ENCODE data around the gene G6PD. TPM values are rescaled to one million over a fixed set of nuclear protein-coding genes. Genes with fewer than 3 reads are reported as not detected.
A peak's percentile ranks its signal among the peaks of the same experiment; 100 is the strongest.

The G6PD gene
- total and polyA plus RNA-seq, 7 donors = 3.2 to 9.1 (median 6.7) TPM

- no peak for TF ChIP-seq CTCF (IDR thresholded peaks at IDR 0.05)
- H3K27ac ChIP-seq = no peak overlapping the region
- 88 to 94% (median 92%) methylated on average over 13 to 28 of the region's 28 CpGs for WGBS, 3 donors
- peaks cover 2 to 11% of the 10 kb centered on the region in 2 donors for H3K36me3 ChIP-seq (ENCODE audit: insufficient read depth in 1 of 2, low read depth in 1 of 2)
- no peak for ATAC-seq
- peak overlapping the region; percentile 74 for H3K4me3 ChIP-seq
- no peak for DNase-seq
- no peaks in the 10 kb centered on the region for H3K9me3 ChIP-seq
- intact Hi-C loops (cut with DNase I) = no loop called here
- peaks cover 10% of the 10 kb centered on the region for H3K4me1 ChIP-seq
- H3K27me3 ChIP-seq (ENCODE audit: insufficient read depth in 3 of 3, low read length in 2 of 3) = no peaks in the 10 kb centered on the region
Measured at GRCh38 chrX:154487518-154488290, 58.9 kb downstream of the G6PD start.

GRCh38 chrX:154486396-154487207 is 60.0 kb downstream of the G6PD start, which contains the start of gene UBL4A:
Gene UBL4A, minus strand, starts transcription at chrX:154486615. Its CDS starts 31 bp downstream, at chrX:154486584.
- H3K27ac ChIP-seq = peak within 1 kb of the TSS; percentile 89
- ATAC-seq = peak; percentile 18 to 30 (median 22)

GRCh38 chrX:154486052-154486395 is 60.6 kb downstream of the G6PD start:
- H3K4me3 ChIP-seq = peak overlapping the region; percentile 74
- H3K27me3 ChIP-seq (ENCODE audit: insufficient read depth in 3 of 3, low read length in 2 of 3) = no peaks in the 10 kb centered on the region
- 0 to 40% (median 1%) methylated on average over 18 to 35 of the region's 35 CpGs for WGBS, 3 donors
- ATAC-seq = peak in 2 of 4 donors; percentile 1 to 13
- DNase-seq = peak; percentile 54 to 75
- H3K36me3 ChIP-seq (ENCODE audit: insufficient read depth in 1 of 2, low read depth in 1 of 2) = peaks cover 2 to 11% of the 10 kb centered on the region in 2 donors
- peak overlapping the region; percentile 89 for H3K27ac ChIP-seq
- intact Hi-C loops (cut with DNase I) = no loop called here
- peaks cover 10% of the 10 kb centered on the region for H3K4me1 ChIP-seq
- no peaks in the 10 kb centered on the region for H3K9me3 ChIP-seq
- TF ChIP-seq CTCF (IDR thresholded peaks at IDR 0.05) = no peak

More at GRCh38 chrX:154486396-154487207, 60.0 kb downstream of the G6PD start, which contains the start of gene UBL4A:
- peaks cover 10% of the 10 kb centered on the region for H3K4me1 ChIP-seq
- peaks cover 2 to 11% of the 10 kb centered on the region in 2 donors for H3K36me3 ChIP-seq (ENCODE audit: insufficient read depth in 1 of 2, low read depth in 1 of 2)
- 0 to 36% (median 2%) methylated on average over 1 to 91 of the region's 95 CpGs for WGBS, 3 donors
- H3K4me3 ChIP-seq = peak within 1 kb of the TSS; percentile 74
- intact Hi-C loops (cut with DNase I) = no loop called here
- H3K9me3 ChIP-seq = no peaks in the 10 kb centered on the region
- no peak for TF ChIP-seq CTCF (IDR thresholded peaks at IDR 0.05)
- H3K27me3 ChIP-seq (ENCODE audit: insufficient read depth in 3 of 3, low read length in 2 of 3) = no peaks in the 10 kb centered on the region
- peak; percentile 68 to 72 for DNase-seq

- intact Hi-C loops (cut with DNase I) = no loop called here
- peak overlapping the region; percentile 89 for H3K27ac ChIP-seq
- H3K27me3 ChIP-seq (ENCODE audit: insufficient read depth in 3 of 3, low read length in 2 of 3) = no peaks in the 10 kb centered on the region
- H3K9me3 ChIP-seq = no peaks in the 10 kb centered on the region
- ATAC-seq (peak in 3 of 4 donors; percentile 12 to 34 (median 24)), DNase-seq (no peak)
- TF ChIP-seq CTCF (IDR thresholded peaks at IDR 0.05) = no peak
- WGBS, 3 donors = 20 to 55% (median 53%) methylated on average over 17 to 35 of the region's 35 CpGs
- peak overlapping the region; percentile 74 for H3K4me3 ChIP-seq
- H3K36me3 ChIP-seq (ENCODE audit: insufficient read depth in 1 of 2, low read depth in 1 of 2) = peaks cover 2 to 11% of the 10 kb centered on the region in 2 donors
- H3K4me1 ChIP-seq = peaks cover 10% of the 10 kb centered on the region
Measured at GRCh38 chrX:154485150-154486051, 61.2 kb downstream of the G6PD start.
